Measurements from ENCODE around the gene GTF3C4. TPM values are rescaled to one million over a fixed set of nuclear protein-coding genes. Genes with fewer than 3 reads are reported as not detected.

Gene GTF3C4
- polyA plus RNA-seq, 1 donor, result 13.7 TPM

DNA sequence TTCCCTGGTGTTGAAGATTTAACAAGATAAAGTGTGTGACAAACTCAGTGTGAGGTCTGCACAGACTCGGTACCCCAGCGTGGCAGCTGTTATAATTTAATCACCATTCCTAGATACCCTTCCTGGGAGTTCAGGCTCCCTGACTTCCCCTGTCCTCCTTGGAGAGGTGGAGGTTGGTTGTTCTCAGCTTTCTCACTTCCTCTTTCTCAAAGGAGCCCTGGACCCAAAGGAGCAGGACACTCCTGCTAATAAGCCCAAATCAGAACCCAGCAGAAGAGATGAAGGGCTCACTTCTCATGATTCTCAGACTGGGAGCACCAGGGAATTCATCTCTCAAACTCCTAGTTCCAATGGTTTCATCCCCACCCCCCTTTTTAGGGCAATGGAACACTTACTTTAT lies 58.2 kb downstream of the GTF3C4 start:
- Histone ChIP-seq H3K4me3 (ENCODE audit: low read length) (no peak overlapping the region), H3K27ac (ENCODE audit: low read length) (no peak overlapping the region), H3K27me3 (ENCODE audit: control insufficient read depth, insufficient read depth, low read length) (peaks cover 3% of the 10 kb centered on the region), H3K36me3 (ENCODE audit: control insufficient read depth, insufficient read depth, low read length) (no peaks in the 10 kb centered on the region), H3K9me3 (ENCODE audit: control insufficient read depth, low read depth, low read length) (no peaks in the 10 kb centered on the region), H3K4me1 (ENCODE audit: control insufficient read depth, insufficient read depth, low read length) (no peaks in the 10 kb centered on the region)
- no peak for DNase-seq
- WGBS (ENCODE audit: insufficient coverage, low lambda C conversion rate), result no CpG with 5 or more reads among the region's 2 CpGs

DNA sequence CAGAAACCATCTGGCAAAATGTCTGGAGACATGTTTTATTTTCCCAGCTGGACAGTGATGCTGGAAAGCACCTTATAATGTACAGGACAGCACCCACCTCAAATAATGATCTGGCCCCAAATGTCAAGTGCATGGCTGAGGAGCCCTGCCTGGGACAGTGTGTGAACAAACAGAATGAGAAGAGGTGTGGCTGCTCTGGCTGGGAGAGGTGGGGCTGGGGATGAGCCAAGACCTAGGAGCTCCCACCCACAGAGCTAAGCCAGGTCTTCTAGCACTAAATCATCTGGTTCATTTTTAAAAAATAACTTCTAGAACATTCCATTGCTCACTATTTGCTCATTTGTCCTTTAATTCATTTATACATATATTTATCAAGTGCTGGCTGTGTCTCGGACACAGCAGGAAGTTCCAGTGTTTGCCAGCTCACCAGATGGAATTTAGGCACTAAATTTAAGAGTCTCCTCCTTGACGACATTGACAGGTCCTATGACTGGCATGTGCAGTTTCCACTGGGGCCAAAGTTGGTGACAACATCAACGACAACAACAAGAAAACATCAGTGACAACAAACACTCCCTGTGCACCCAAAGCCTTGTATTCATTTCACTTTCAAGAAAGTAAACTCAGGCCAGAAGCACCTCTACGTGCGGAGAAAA lies 59.1 kb downstream of the GTF3C4 start:
- WGBS (ENCODE audit: insufficient coverage, low lambda C conversion rate), result no CpG with 5 or more reads among the region's 5 CpGs
- Histone ChIP-seq H3K9me3 (ENCODE audit: control insufficient read depth, low read depth, low read length) (no peaks in the 10 kb centered on the region), H3K36me3 (ENCODE audit: control insufficient read depth, insufficient read depth, low read length) (no peaks in the 10 kb centered on the region), H3K4me1 (ENCODE audit: control insufficient read depth, insufficient read depth, low read length) (no peaks in the 10 kb centered on the region), H3K4me3 (ENCODE audit: low read length) (no peak overlapping the region), H3K27ac (ENCODE audit: low read length) (no peak overlapping the region), H3K27me3 (ENCODE audit: control insufficient read depth, insufficient read depth, low read length) (peaks cover 3% of the 10 kb centered on the region)
- DNase-seq, result no peak

- Histone ChIP-seq H3K27ac (ENCODE audit: low read length) (no peak overlapping the region), H3K4me3 (ENCODE audit: low read length) (no peak overlapping the region), H3K9me3 (ENCODE audit: control insufficient read depth, low read depth, low read length) (no peaks in the 10 kb centered on the region), H3K4me1 (ENCODE audit: control insufficient read depth, insufficient read depth, low read length) (no peaks in the 10 kb centered on the region), H3K36me3 (ENCODE audit: control insufficient read depth, insufficient read depth, low read length) (no peaks in the 10 kb centered on the region), H3K27me3 (ENCODE audit: control insufficient read depth, insufficient read depth, low read length) (peaks cover 3% of the 10 kb centered on the region)
- no peak for DNase-seq
- WGBS (ENCODE audit: insufficient coverage, low lambda C conversion rate), result no CpG with 5 or more reads among the region's 16 CpGs
Measured at GRCh38 chr9:132730054-132731033, 60.1 kb downstream of the GTF3C4 start.

- Histone ChIP-seq H3K27me3 (ENCODE audit: control insufficient read depth, insufficient read depth, low read length) (peaks cover 3% of the 10 kb centered on the region), H3K4me1 (ENCODE audit: control insufficient read depth, insufficient read depth, low read length) (no peaks in the 10 kb centered on the region), H3K4me3 (ENCODE audit: low read length) (no peak overlapping the region), H3K36me3 (ENCODE audit: control insufficient read depth, insufficient read depth, low read length) (no peaks in the 10 kb centered on the region), H3K9me3 (ENCODE audit: control insufficient read depth, low read depth, low read length) (no peaks in the 10 kb centered on the region), H3K27ac (ENCODE audit: low read length) (no peak overlapping the region)
- peak; percentile 26 to 50 for DNase-seq
- WGBS (ENCODE audit: insufficient coverage, low lambda C conversion rate), result no CpG with 5 or more reads among the region's 3 CpGs
Measured at GRCh38 chr9:132731230-132731629, 61.0 kb downstream of the GTF3C4 start.

GRCh38 chr9:132732326-132733259 lies 62.3 kb downstream of the GTF3C4 start:
- Histone ChIP-seq H3K4me3 (ENCODE audit: low read length) (no peak overlapping the region), H3K27me3 (ENCODE audit: control insufficient read depth, insufficient read depth, low read length) (peaks cover 2% of the 10 kb centered on the region), H3K9me3 (ENCODE audit: control insufficient read depth, low read depth, low read length) (no peaks in the 10 kb centered on the region), H3K27ac (ENCODE audit: low read length) (no peak overlapping the region), H3K36me3 (ENCODE audit: control insufficient read depth, insufficient read depth, low read length) (no peaks in the 10 kb centered on the region), H3K4me1 (ENCODE audit: control insufficient read depth, insufficient read depth, low read length) (no peaks in the 10 kb centered on the region)
- no peak for DNase-seq
- WGBS (ENCODE audit: insufficient coverage, low lambda C conversion rate), result 100% methylated on average over 1 of the region's 17 CpGs

- no CpG with 5 or more reads among the region's 22 CpGs for WGBS (ENCODE audit: insufficient coverage, low lambda C conversion rate)
- Histone ChIP-seq H3K9me3 (ENCODE audit: control insufficient read depth, low read depth, low read length) (no peaks in the 10 kb centered on the region), H3K36me3 (ENCODE audit: control insufficient read depth, insufficient read depth, low read length) (no peaks in the 10 kb centered on the region), H3K27ac (ENCODE audit: low read length) (no peak overlapping the region), H3K4me1 (ENCODE audit: control insufficient read depth, insufficient read depth, low read length) (no peaks in the 10 kb centered on the region), H3K4me3 (ENCODE audit: low read length) (no peak overlapping the region), H3K27me3 (ENCODE audit: control insufficient read depth, insufficient read depth, low read length) (no peaks in the 10 kb centered on the region)
- no peak for DNase-seq
Measured at GRCh38 chr9:132733260-132733815, 63.1 kb downstream of the GTF3C4 start.

- peak; percentile 64 to 84 for DNase-seq
- Histone ChIP-seq H3K27ac (ENCODE audit: low read length) (peak overlapping the region; percentile 24), H3K9me3 (ENCODE audit: control insufficient read depth, low read depth, low read length) (no peaks in the 10 kb centered on the region), H3K4me3 (ENCODE audit: low read length) (no peak overlapping the region), H3K27me3 (ENCODE audit: control insufficient read depth, insufficient read depth, low read length) (peaks cover 24% of the 10 kb centered on the region), H3K36me3 (ENCODE audit: control insufficient read depth, insufficient read depth, low read length) (no peaks in the 10 kb centered on the region), H3K4me1 (ENCODE audit: control insufficient read depth, insufficient read depth, low read length) (peaks cover 10% of the 10 kb centered on the region)
- WGBS (ENCODE audit: insufficient coverage, low lambda C conversion rate), result no CpG with 5 or more reads among the region's 9 CpGs
Measured at GRCh38 chr9:132739710-132740310, 69.5 kb downstream of the GTF3C4 start.

- Histone ChIP-seq H3K36me3 (ENCODE audit: control insufficient read depth, insufficient read depth, low read length) (no peaks in the 10 kb centered on the region), H3K9me3 (ENCODE audit: control insufficient read depth, low read depth, low read length) (no peaks in the 10 kb centered on the region)
- WGBS (ENCODE audit: insufficient coverage, low lambda C conversion rate), result 100% methylated on average over 1 of the region's 15 CpGs
Measured at GRCh38 chr9:132740526-132741309, 70.5 kb downstream of the GTF3C4 start.

DNA sequence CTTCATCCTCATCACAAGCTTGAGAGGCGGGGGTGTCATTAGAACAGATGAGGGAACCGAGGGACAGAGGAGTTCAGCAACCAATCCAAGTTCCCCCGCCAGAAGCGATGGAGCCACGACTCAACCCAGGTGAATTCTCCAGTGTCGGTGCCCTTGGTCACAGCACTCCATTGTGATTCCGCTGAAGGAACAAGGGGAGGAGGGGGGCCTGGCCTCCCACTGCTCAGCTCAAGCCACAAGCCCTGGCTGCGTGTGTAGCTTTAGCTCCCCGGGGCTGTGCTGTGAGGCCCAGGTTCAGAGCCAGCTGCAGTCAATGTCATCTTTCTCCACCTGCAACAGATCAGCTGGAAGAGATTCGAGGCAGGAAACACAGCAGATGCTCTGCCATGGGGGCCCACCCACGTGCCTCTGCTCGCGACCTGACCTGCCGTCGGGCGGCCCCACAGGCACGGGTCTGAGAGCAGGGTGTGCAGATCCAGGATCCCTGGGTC lies 72.6 kb downstream of the GTF3C4 start:
- no peak for DNase-seq
- Histone ChIP-seq H3K4me1 (ENCODE audit: control insufficient read depth, insufficient read depth, low read length) (peaks cover 10% of the 10 kb centered on the region), H3K36me3 (ENCODE audit: control insufficient read depth, insufficient read depth, low read length) (no peaks in the 10 kb centered on the region), H3K4me3 (ENCODE audit: low read length) (no peak overlapping the region), H3K27ac (ENCODE audit: low read length) (no peak overlapping the region), H3K27me3 (ENCODE audit: control insufficient read depth, insufficient read depth, low read length) (peaks cover 42% of the 10 kb centered on the region), H3K9me3 (ENCODE audit: control insufficient read depth, low read depth, low read length) (no peaks in the 10 kb centered on the region)
- WGBS (ENCODE audit: insufficient coverage, low lambda C conversion rate), result no CpG with 5 or more reads among the region's 17 CpGs

More at GRCh38 chr9:132740526-132741309, 70.5 kb downstream of the GTF3C4 start:
- Histone ChIP-seq H3K27me3 (ENCODE audit: control insufficient read depth, insufficient read depth, low read length) (peaks cover 33% of the 10 kb centered on the region), H3K4me1 (ENCODE audit: control insufficient read depth, insufficient read depth, low read length) (peaks cover 10% of the 10 kb centered on the region), H3K27ac (ENCODE audit: low read length) (no peak overlapping the region), H3K4me3 (ENCODE audit: low read length) (no peak overlapping the region)
- DNase-seq, result no peak

Data from large intestine (tissue), 3 donors.